Epithelial cell of proximal tubule (primary cell): ENCODE measurements around the gene ITGB3BP. TPM values are rescaled to one million over a fixed set of nuclear protein-coding genes. Genes with fewer than 3 reads are reported as not detected.

ENCODE experiments used
- DNase-seq: peaks from one replicate; pipeline ENCODE4 v3.0.0-alpha.2; 2011; ENCODE audit warnings: low read depth
- H3K4me3 ChIP-seq: 2 replicates; pipeline ENCODE4 v1.5.1; 2011; ENCODE audit warnings: low read depth, mild to moderate bottlenecking, low read length
- total RNA-seq: library from RNA; depleted of rRNA; stranded (reverse); fragments of >200 nt; gene quantifications from 2 replicates; pipeline ENCODE4 v1.2.3, GENCODE V29; 2015
- TF ChIP-seq, protein P1 (sequence below): conservative IDR thresholded peaks from 2 replicates; pipeline ENCODE4 v1.5.1; 2012; ENCODE audit warnings: low read depth, mild to moderate bottlenecking, low read length

Gene ITGB3BP
- total RNA-seq, 1 donor from 2014 or later, result 30.4 TPM

DNA sequence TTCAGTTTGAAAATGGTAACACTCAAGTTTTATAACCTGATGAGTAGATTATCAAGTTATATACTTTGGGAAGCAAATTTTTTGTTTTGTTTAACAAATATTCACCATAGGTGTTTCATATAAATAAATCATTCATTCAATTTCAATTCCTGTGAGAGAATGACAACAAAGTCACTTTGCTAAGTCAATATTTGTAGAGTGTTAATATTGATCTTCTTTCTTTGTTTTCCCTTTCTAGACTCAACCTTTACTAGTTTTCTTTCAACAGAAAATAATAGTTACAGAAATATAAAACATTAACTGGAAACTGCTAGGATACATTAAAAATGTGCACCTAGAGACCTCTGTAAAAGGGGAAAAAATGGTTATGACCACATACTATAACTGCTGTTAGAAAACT, 11.4 kb upstream of the ITGB3BP start:
- no peak overlapping the region for H3K4me3 ChIP-seq
- DNase-seq, result no peak
- TF ChIP-seq, protein P1, sequence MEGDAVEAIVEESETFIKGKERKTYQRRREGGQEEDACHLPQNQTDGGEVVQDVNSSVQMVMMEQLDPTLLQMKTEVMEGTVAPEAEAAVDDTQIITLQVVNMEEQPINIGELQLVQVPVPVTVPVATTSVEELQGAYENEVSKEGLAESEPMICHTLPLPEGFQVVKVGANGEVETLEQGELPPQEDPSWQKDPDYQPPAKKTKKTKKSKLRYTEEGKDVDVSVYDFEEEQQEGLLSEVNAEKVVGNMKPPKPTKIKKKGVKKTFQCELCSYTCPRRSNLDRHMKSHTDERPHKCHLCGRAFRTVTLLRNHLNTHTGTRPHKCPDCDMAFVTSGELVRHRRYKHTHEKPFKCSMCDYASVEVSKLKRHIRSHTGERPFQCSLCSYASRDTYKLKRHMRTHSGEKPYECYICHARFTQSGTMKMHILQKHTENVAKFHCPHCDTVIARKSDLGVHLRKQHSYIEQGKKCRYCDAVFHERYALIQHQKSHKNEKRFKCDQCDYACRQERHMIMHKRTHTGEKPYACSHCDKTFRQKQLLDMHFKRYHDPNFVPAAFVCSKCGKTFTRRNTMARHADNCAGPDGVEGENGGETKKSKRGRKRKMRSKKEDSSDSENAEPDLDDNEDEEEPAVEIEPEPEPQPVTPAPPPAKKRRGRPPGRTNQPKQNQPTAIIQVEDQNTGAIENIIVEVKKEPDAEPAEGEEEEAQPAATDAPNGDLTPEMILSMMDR, result no peak

DNA sequence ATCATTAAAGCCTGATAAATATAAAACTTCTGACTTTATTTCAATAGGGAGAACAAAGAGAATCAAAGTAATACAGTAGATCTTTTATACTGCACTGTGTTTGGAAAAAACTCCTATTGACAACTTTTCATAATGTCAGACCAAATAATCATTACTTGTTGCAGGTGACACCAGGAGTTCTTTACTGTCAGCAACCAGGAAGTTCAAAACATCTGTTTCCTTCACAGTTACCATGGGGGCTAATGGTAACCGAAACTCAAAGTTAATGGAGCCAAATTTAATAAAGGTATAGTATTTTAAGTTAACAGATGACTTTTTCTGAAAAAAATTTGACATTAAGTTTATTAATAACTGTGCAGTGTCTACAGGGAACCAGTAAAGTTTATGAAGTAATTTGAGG, 10.9 kb upstream of the ITGB3BP start:
- TF ChIP-seq, protein P1, result no peak
- no peak for DNase-seq
- H3K4me3 ChIP-seq, result no peak overlapping the region

GRCh38 chr1:63532727-63533126, 9.7 kb upstream of the ITGB3BP start:
- TF ChIP-seq, protein P1, result no peak
- no peak overlapping the region for H3K4me3 ChIP-seq
- no peak for DNase-seq

- DNase-seq, result no peak
- TF ChIP-seq, protein P1, result no peak
- peak overlapping the region; percentile 65 for H3K4me3 ChIP-seq
Measured at GRCh38 chr1:63524201-63524600, 1.2 kb upstream of the ITGB3BP start.

DNA sequence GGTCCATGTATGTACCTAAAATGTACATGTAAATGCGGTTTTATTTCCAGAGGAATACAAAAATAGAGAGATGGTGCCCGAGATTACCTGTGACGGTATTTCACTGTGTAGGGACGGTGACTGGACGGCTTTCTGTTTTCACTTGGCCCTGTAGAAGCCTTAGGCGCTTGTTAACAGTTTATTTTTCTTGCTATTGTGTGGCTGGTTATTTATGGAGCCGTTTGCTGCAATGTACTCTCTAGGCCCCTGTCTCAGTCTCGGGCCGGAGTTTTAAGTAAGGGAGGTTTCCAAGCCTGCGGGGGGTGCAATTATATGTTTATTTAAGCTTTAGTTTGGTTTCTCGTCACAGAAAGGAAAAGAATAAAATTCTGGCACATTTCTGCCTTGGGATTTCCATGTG, 713 bp upstream of the ITGB3BP start:
- DNase-seq, result no peak
- peak overlapping the region; percentile 65 for H3K4me3 ChIP-seq
- TF ChIP-seq, protein P1, result no peak

DNA sequence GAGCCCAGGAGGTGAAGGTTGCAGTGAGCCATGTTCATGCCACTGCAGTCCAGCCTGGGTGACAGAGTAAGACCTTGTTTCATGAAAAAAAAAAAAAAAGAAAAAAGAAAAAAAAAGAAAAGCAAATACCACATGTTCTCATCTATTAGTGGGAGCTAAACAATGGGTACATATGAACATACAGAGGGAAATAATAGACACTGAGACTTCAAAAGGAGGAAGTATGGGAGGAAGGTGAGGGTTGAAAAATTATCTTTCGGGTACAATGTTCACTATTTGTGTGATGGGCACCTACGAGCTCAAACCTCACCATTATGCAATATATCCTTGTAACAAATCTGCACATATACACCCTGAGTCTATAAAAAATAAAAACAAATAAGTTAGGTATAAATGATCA, 6.4 kb downstream of the ITGB3BP start:
- H3K4me3 ChIP-seq, result no peak overlapping the region
- DNase-seq, result no peak
- TF ChIP-seq, protein P1, result no peak

DNA sequence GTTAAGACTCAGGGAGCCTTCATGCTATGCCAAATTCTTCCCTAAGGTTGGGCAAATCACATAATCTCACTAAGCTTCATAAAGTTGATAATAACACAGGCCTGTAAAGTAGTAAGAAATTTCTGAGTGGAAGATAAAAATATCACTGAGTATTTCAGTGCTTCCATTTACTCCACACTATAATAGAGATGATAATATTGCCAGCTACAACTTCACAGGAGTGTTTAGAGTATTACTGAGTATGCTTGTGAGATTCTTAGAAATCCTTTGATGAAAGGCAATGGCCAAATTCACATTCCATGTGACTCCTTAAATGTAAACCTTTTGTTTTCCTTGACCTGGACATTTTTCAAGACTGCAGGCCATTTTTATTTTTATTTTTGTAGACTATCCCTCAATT, 10.4 kb downstream of the ITGB3BP start:
- no peak overlapping the region for H3K4me3 ChIP-seq
- TF ChIP-seq, protein P1, result no peak
- DNase-seq, result no peak
